ENCODE data around the gene ELK4. TPM values are rescaled to one million over a fixed set of nuclear protein-coding genes. Genes with fewer than 3 reads are reported as not detected.

Gene ELK4
- total and polyA plus RNA-seq, 2 of the 13 experiments (the other 11 are each of a cell fraction or from before 2014, with no cell fraction given): 8.3 to 13.1 TPM

GRCh38 chr1:205631010-205631767 lies 622 bp downstream of the ELK4 start (continued):
- no peak for TF ChIP-seq SOX6 (IDR thresholded peaks at IDR 0.05)
- peak; percentile 36; the same call in 1 of the 2 replicates for TF ChIP-seq SOX6 (CRISPR knock-in tag; IDR thresholded peaks at IDR 0.05)
- TF ChIP-seq PRDM15 (CRISPR knock-in tag; IDR thresholded peaks at IDR 0.05): no peak
- TF ChIP-seq NAIF1 (CRISPR knock-in tag; IDR thresholded peaks at IDR 0.05; ENCODE audit: borderline replicate concordance): no peak
- no peak for TF ChIP-seq RBM39 (IDR thresholded peaks at IDR 0.05; ENCODE audit: low read depth, low read length, poor library complexity, severe bottlenecking)
- TF ChIP-seq, protein P1, sequence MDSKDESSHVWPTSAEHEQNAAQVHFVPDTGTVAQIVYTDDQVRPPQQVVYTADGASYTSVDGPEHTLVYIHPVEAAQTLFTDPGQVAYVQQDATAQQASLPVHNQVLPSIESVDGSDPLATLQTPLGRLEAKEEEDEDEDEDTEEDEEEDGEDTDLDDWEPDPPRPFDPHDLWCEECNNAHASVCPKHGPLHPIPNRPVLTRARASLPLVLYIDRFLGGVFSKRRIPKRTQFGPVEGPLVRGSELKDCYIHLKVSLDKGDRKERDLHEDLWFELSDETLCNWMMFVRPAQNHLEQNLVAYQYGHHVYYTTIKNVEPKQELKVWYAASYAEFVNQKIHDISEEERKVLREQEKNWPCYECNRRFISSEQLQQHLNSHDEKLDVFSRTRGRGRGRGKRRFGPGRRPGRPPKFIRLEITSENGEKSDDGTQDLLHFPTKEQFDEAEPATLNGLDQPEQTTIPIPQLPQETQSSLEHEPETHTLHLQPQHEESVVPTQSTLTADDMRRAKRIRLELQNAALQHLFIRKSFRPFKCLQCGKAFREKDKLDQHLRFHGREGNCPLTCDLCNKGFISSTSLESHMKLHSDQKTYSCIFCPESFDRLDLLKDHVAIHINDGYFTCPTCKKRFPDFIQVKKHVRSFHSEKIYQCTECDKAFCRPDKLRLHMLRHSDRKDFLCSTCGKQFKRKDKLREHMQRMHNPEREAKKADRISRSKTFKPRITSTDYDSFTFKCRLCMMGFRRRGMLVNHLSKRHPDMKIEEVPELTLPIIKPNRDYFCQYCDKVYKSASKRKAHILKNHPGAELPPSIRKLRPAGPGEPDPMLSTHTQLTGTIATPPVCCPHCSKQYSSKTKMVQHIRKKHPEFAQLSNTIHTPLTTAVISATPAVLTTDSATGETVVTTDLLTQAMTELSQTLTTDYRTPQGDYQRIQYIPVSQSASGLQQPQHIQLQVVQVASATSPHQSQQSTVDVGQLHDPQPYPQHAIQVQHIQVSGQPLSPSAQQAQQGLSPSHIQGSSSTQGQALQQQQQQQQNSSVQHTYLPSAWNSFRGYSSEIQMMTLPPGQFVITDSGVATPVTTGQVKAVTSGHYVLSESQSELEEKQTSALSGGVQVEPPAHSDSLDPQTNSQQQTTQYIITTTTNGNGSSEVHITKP (CRISPR knock-in tag; IDR thresholded peaks at IDR 0.05; ENCODE audit: low read depth): no peak
- no peak for TF ChIP-seq NR2F1 (CRISPR knock-in tag; IDR thresholded peaks at IDR 0.05)
- TF ChIP-seq, protein P2, sequence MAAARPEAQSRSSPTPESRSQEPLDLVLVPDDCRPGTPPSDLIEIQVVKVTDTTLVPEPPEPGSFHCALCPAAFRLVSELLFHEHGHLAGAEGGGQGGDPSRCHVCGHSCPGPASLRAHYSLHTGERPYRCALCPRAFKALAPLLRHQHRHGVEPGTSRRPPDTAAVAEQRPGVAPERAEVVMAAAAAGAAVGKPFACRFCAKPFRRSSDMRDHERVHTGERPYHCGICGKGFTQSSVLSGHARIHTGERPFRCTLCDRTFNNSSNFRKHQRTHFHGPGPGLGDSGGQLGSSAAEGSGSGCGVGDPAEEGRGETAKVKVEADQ (CRISPR knock-in tag; IDR thresholded peaks at IDR 0.05; ENCODE audit: borderline replicate concordance): 0 out of 2 replicates have a peak, but pooled peaks have one; percentile 9
- TF ChIP-seq ZNF83 (CRISPR knock-in tag; IDR thresholded peaks at IDR 0.05; ENCODE audit: borderline replicate concordance): no peak
- 0 out of 2 replicates have a peak, but pooled peaks have one; percentile 10 for TF ChIP-seq SMC3 (IDR thresholded peaks at IDR 0.05; ENCODE audit: low read length)
- peak; percentile 32 for TF ChIP-seq ZGPAT (CRISPR knock-in tag; IDR thresholded peaks at IDR 0.05)
- TF ChIP-seq SMAD9 (CRISPR knock-in tag; IDR thresholded peaks at IDR 0.05): no peak
- no peak for TF ChIP-seq CHD4 (IDR thresholded peaks at IDR 0.05; ENCODE audit: borderline replicate concordance, low read length)
- TF ChIP-seq ZFYVE20 (CRISPR knock-in tag; IDR thresholded peaks at IDR 0.05; ENCODE audit: borderline replicate concordance, low read depth): no peak
- peak; percentile 54; the same call in 1 of the 2 replicates for TF ChIP-seq TBX3 (IDR thresholded peaks at IDR 0.05; ENCODE audit: borderline replicate concordance)
- TF ChIP-seq NCOR1 (IDR thresholded peaks at IDR 0.05; ENCODE audit: borderline replicate concordance, low read length): peak; percentile 33; the same call in 1 of the 2 replicates
- TF ChIP-seq SMAD1 (CRISPR knock-in tag; IDR thresholded peaks at IDR 0.05; ENCODE audit: borderline replicate concordance, low read depth): no peak
- no peak for TF ChIP-seq ZNF326 (CRISPR knock-in tag; IDR thresholded peaks at IDR 0.05; ENCODE audit: borderline replicate concordance)
- TF ChIP-seq ZSCAN22 (CRISPR knock-in tag; IDR thresholded peaks at IDR 0.05): no peak
